HEK293 (cell line): Measurements from ENCODE around the gene PAK5.

ENCODE experiments used
- BCL11A ChIP-seq: fragments of 450-650 bp; formaldehyde crosslinking; IDR thresholded peaks from 2 replicates; pipeline ENCODE4 v1.5.1; 2016; ENCODE audit warnings: low read depth, missing biosample characterization, missing genetic modification characterization
- CTCF ChIP-seq: fragments of 450-650 bp; formaldehyde crosslinking; IDR thresholded peaks from 2 replicates; pipeline ENCODE4 v1.5.1; 2016; ENCODE audit warnings: missing biosample characterization, missing genetic modification characterization
- MYNN ChIP-seq: fragments of 450-650 bp; formaldehyde crosslinking; IDR thresholded peaks from 2 replicates; pipeline ENCODE4 v1.5.1; 2016; ENCODE audit warnings: missing biosample characterization, missing genetic modification characterization, borderline replicate concordance
- PRDM2 ChIP-seq: fragments of 450-650 bp; formaldehyde crosslinking; IDR thresholded peaks from 2 replicates; pipeline ENCODE4 v1.5.1; 2016; ENCODE audit warnings: missing biosample characterization, missing genetic modification characterization, borderline replicate concordance
- RBAK ChIP-seq: fragments of 450-650 bp; formaldehyde crosslinking; IDR thresholded peaks from 2 replicates; pipeline ENCODE4 v1.5.1; 2016; ENCODE audit warnings: missing biosample characterization, missing genetic modification characterization
- SP3 ChIP-seq: fragments of 450-650 bp; formaldehyde crosslinking; IDR thresholded peaks from 2 replicates; pipeline ENCODE4 v1.5.1; 2016; ENCODE audit warnings: missing biosample characterization, missing genetic modification characterization
- YY1 ChIP-seq: fragments of 450-650 bp; formaldehyde crosslinking; IDR thresholded peaks from 2 replicates; pipeline ENCODE4 v1.5.1; 2018; ENCODE audit warnings: missing biosample characterization, missing genetic modification characterization
- YY2 ChIP-seq: fragments of 450-650 bp; formaldehyde crosslinking; IDR thresholded peaks from 2 replicates; pipeline ENCODE4 v1.5.1; 2016; ENCODE audit warnings: missing biosample characterization, missing genetic modification characterization
- ZNF214 ChIP-seq: fragments of 450-650 bp; formaldehyde crosslinking; IDR thresholded peaks from 2 replicates; pipeline ENCODE4 v1.5.1; 2017; ENCODE audit warnings: missing biosample characterization, mild to moderate bottlenecking, missing genetic modification characterization, borderline replicate concordance
- ZNF324 ChIP-seq: fragments of 450-650 bp; formaldehyde crosslinking; IDR thresholded peaks from 2 replicates; pipeline ENCODE4 v1.5.1; 2016; ENCODE audit warnings: missing biosample characterization, missing genetic modification characterization
- ZNF473 ChIP-seq: fragments of 450-650 bp; formaldehyde crosslinking; IDR thresholded peaks from 2 replicates; pipeline ENCODE4 v1.5.1; 2017; ENCODE audit warnings: missing biosample characterization, missing genetic modification characterization
- TF ChIP-seq, protein P1 (sequence below): IDR thresholded peaks from 2 replicates; pipeline ENCODE4 v1.6.1; 2011; ENCODE audit warnings: mild to moderate bottlenecking, low read depth, low read length, borderline replicate concordance
- TF ChIP-seq, protein P2 (sequence below): sonication (generic); formaldehyde crosslinking; IDR thresholded peaks from 2 replicates; pipeline ENCODE4 v1.8.1; 2022; ENCODE audit warnings: mild to moderate bottlenecking, moderate library complexity, missing genetic modification reagents
- TF ChIP-seq, protein P3 (sequence below): fragments of 450-650 bp; formaldehyde crosslinking; IDR thresholded peaks from 2 replicates; pipeline ENCODE4 v1.5.1; 2016; ENCODE audit warnings: missing biosample characterization, missing genetic modification characterization

- TF ChIP-seq CTCF (no peak), YY1 (tag by site-specific recombination) (no peak), BCL11A (tag by site-specific recombination) (no peak), ZNF324 (tag by site-specific recombination) (no peak), SP3 (tag by site-specific recombination) (no peak), ZNF473 (no peak), RBAK (no peak), PRDM2 (tag by site-specific recombination) (no peak), YY2 (no peak), ZNF214 (tag by site-specific recombination) (no peak), MYNN (no peak)
- TF ChIP-seq, protein P1, sequence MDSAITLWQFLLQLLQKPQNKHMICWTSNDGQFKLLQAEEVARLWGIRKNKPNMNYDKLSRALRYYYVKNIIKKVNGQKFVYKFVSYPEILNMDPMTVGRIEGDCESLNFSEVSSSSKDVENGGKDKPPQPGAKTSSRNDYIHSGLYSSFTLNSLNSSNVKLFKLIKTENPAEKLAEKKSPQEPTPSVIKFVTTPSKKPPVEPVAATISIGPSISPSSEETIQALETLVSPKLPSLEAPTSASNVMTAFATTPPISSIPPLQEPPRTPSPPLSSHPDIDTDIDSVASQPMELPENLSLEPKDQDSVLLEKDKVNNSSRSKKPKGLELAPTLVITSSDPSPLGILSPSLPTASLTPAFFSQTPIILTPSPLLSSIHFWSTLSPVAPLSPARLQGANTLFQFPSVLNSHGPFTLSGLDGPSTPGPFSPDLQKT, result no peak
- TF ChIP-seq, protein P2, sequence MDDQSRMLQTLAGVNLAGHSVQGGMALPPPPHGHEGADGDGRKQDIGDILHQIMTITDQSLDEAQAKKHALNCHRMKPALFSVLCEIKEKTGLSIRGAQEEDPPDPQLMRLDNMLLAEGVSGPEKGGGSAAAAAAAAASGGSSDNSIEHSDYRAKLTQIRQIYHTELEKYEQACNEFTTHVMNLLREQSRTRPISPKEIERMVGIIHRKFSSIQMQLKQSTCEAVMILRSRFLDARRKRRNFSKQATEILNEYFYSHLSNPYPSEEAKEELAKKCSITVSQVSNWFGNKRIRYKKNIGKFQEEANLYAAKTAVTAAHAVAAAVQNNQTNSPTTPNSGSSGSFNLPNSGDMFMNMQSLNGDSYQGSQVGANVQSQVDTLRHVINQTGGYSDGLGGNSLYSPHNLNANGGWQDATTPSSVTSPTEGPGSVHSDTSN (CRISPR knock-in tag), result no peak
- TF ChIP-seq, protein P3, sequence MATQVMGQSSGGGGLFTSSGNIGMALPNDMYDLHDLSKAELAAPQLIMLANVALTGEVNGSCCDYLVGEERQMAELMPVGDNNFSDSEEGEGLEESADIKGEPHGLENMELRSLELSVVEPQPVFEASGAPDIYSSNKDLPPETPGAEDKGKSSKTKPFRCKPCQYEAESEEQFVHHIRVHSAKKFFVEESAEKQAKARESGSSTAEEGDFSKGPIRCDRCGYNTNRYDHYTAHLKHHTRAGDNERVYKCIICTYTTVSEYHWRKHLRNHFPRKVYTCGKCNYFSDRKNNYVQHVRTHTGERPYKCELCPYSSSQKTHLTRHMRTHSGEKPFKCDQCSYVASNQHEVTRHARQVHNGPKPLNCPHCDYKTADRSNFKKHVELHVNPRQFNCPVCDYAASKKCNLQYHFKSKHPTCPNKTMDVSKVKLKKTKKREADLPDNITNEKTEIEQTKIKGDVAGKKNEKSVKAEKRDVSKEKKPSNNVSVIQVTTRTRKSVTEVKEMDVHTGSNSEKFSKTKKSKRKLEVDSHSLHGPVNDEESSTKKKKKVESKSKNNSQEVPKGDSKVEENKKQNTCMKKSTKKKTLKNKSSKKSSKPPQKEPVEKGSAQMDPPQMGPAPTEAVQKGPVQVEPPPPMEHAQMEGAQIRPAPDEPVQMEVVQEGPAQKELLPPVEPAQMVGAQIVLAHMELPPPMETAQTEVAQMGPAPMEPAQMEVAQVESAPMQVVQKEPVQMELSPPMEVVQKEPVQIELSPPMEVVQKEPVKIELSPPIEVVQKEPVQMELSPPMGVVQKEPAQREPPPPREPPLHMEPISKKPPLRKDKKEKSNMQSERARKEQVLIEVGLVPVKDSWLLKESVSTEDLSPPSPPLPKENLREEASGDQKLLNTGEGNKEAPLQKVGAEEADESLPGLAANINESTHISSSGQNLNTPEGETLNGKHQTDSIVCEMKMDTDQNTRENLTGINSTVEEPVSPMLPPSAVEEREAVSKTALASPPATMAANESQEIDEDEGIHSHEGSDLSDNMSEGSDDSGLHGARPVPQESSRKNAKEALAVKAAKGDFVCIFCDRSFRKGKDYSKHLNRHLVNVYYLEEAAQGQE (tag by site-specific recombination), result no peak
These were observed 80.1 kb downstream of the PAK5 start for GRCh38 chr20:9758752-9759151.
